Stimulated activated CD8-positive, alpha-beta memory T cell treated with anti-CD3 and anti-CD28 coated beads, Interleukin-15, amount 100 ng/mL, for 48 hours (primary cell): ENCODE data around the gene CACNA1D.
A peak's percentile ranks its signal among the peaks of the same experiment; 100 is the strongest.

Experiments used
- DNase-seq, 2 donors: peaks; one replicate each; pipeline ENCODE4 v3.0.0-alpha.2; 2020; ENCODE audit warnings: low read depth in 2 of 2

The CACNA1D gene

GRCh38 chr3:53691349-53691748 is 196.9 kb downstream of the CACNA1D start:
- DNase-seq: no peak

- no peak for DNase-seq
Observed at GRCh38 chr3:53691885-53692284, 197.5 kb downstream of the CACNA1D start.

GRCh38 chr3:53693451-53693850 is 199.0 kb downstream of the CACNA1D start:
- no peak for DNase-seq

GRCh38 chr3:53694046-53694445 is 199.6 kb downstream of the CACNA1D start:
- DNase-seq: no peak

GRCh38 chr3:53694666-53695323 is 200.4 kb downstream of the CACNA1D start:
- no peak for DNase-seq

GRCh38 chr3:53695324-53695690 is 200.9 kb downstream of the CACNA1D start:
- no peak for DNase-seq

GRCh38 chr3:53696401-53697172 is 202.2 kb downstream of the CACNA1D start:
- DNase-seq: no peak

GRCh38 chr3:53700441-53700840 is 206.0 kb downstream of the CACNA1D start:
- no peak for DNase-seq

- no peak for DNase-seq
Observed at GRCh38 chr3:53702776-53703530, 208.5 kb downstream of the CACNA1D start.

GRCh38 chr3:53703630-53704362 is 209.4 kb downstream of the CACNA1D start:
- no peak for DNase-seq

GRCh38 chr3:53704363-53704725 is 209.9 kb downstream of the CACNA1D start:
- no peak for DNase-seq

GRCh38 chr3:53705024-53705745 is 210.8 kb downstream of the CACNA1D start:
- DNase-seq: no peak

- DNase-seq: no peak
Observed at GRCh38 chr3:53705774-53706173, 211.4 kb downstream of the CACNA1D start.

GRCh38 chr3:53707222-53707621 is 212.8 kb downstream of the CACNA1D start:
- DNase-seq: no peak

GRCh38 chr3:53708001-53708621 is 213.7 kb downstream of the CACNA1D start:
- no peak for DNase-seq

- DNase-seq: no peak
Observed at GRCh38 chr3:53709256-53709655, 214.8 kb downstream of the CACNA1D start.

GRCh38 chr3:53709860-53710674 is 215.7 kb downstream of the CACNA1D start:
- DNase-seq: peak; percentile 40 to 52

GRCh38 chr3:53711387-53711786 is 217.0 kb downstream of the CACNA1D start:
- no peak for DNase-seq

GRCh38 chr3:53712817-53713388 is 218.5 kb downstream of the CACNA1D start:
- no peak for DNase-seq

GRCh38 chr3:53713626-53714025 is 219.2 kb downstream of the CACNA1D start:
- no peak for DNase-seq
